Measurements from ENCODE around the gene KANSL3.

Gene KANSL3

DNA sequence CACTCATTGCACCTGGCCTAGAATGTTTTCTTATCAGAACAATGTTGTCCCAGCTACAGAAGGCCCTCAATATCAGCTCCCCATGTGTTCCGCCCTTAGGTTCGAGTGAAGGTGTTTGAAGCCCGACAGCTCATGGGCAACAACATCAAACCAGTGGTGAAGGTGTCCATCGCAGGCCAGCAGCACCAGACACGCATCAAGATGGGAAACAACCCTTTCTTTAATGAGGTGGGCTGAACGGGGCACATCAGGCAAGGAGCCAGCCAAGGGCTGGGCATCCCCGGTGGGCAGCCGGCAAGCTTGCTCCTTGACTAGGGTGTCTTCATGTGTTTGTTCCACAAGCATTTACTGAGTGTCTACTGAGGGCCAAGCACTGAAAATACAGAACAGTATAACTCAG lies 13.7 kb upstream of the KANSL3 start:
- DNase-seq: no peak

DNA sequence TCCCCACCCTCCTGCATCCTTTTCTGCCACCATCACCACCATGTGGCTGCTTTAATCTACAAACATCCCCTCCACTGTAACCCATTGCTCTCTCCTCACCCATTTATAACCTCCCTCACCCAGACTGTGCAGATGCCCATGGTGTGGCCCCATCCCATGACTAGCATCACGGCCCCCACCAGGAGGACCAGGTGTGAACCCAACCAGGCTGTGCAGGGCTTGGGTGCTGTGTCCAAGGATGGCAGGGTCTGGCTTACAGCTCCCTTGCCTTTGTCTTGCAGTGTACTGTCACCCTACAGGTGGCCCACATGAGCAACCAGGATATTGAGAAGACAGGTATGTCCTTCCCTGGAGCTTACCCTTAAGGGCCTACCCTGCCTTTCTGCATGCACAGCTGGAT lies 11.2 kb upstream of the KANSL3 start:
- no peak for DNase-seq

DNA sequence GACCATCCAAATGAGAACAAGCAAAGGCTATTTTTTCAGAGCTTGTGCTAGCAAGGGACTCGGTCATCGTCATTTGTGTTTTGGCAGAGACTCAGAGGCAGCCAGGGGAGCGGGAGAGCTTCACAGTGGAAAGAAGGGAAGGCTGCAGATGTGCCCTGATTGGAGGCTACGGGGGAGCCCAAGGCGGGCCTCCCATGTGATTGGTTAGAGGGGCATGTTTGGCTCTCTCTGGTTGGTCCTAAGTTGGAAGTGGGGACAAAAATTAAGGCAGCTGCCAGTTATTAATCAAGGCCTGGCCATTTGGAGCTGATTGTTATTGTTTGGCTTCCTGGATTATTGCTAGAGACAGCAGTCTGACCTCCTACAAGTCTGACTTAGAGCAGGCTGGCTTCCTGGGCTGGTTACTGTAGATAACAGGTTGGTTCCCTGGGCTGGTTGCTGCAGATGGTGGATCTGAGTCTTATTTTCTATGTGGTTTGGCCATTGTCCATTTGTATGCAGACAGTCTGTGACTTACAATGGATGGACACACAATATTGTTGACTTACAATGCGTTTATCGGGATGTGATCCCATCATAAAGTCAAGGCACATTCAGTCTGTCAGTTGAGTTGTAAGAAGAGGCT lies 10.3 kb upstream of the KANSL3 start:
- DNase-seq: no peak

DNA sequence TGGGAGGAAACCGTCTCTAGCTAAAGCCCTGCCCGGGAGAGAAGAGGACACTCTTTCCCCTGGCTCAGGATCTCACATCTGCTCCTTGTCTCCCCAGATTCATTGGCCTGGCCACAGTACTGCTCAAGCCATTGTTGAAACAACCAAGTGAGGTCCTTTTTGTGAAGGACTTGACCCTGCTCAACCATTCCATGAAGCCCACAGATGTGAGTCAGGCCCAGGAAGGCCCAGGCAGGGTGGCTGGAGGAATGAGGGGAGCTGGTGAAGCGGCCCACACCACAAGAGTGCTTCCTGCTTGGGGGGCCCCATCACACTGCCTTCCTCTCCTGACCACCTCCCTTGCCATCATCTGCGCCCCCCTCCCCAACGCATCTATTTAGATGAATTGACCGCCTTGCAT lies 9.6 kb upstream of the KANSL3 start:
- no peak for DNase-seq

DNA sequence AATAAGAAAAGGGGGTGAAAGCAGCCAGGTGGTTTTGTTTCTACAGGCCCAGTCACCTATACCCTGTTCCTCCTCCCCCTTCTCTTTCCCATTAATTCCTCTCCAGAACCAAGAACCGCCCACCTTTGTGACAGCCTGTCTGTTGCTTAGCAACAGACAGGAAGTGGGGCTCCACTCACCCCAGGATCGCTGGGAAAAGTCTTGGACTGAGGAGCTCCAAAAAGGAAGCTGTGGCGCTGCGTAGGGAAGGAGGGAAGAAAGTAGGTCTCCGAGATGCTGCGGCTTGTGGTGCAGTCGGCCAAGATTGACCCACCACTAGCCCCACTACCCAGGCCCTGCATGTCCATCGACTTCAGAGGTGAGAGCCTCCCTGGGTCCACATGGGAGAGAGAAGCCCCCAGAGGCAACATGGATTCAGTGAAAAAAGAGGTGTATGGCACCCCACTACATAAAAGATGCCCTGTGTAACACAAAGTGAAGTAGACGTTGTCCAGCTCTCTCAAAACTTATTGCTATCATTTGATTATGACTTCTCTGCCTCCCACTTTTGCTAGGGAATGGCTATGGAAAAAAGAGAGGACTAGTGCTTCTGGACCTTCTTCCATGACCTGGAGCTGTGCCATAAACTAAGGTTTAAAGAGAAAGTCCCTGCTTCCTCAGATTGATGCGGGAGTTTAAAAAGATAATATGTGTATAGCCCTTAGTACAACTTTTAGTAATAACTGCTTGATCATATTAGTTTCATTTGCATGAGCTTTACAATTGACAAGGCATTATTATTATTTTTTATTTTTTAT lies 4.7 kb upstream of the KANSL3 start, which contains the start of gene FER1L5:
Gene FER1L5, plus strand, starts transcription at position 201 of the 797 bp plus-strand sequence. Its CDS starts 73 bp downstream, at position 274.
- DNase-seq: no peak

- peak; percentile 57 for DNase-seq
Measured at GRCh38 chr2:96637385-96638143, 548 bp downstream of the KANSL3 start.

- no peak for DNase-seq
Measured at GRCh38 chr2:96636551-96637171, 1.5 kb downstream of the KANSL3 start.

- no peak for DNase-seq
Measured at GRCh38 chr2:96633641-96634040, 4.5 kb downstream of the KANSL3 start.

GRCh38 chr2:96631804-96632435 lies 6.2 kb downstream of the KANSL3 start:
- no peak for DNase-seq

DNA sequence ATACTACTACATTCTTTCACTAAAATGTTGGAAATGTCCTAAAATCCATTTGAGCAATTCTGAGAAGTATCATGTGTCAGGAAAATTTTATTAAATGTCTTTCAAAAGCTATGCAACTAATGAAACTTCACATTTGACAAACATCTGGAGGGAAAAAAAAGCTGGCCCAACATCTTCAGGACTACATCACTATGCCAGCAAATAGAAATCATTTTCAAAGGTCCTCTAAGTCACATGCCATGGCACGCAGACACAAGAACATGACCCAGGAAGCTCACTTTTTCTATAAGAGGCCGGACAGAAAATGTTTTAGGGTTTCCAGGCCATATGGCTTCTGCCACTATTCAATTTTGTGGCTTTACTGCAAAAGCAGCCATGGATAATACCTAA lies 11.6 kb downstream of the KANSL3 start:
- no peak for DNase-seq

GRCh38 chr2:96625571-96626552 lies 12.2 kb downstream of the KANSL3 start:
- no peak for DNase-seq

DNA sequence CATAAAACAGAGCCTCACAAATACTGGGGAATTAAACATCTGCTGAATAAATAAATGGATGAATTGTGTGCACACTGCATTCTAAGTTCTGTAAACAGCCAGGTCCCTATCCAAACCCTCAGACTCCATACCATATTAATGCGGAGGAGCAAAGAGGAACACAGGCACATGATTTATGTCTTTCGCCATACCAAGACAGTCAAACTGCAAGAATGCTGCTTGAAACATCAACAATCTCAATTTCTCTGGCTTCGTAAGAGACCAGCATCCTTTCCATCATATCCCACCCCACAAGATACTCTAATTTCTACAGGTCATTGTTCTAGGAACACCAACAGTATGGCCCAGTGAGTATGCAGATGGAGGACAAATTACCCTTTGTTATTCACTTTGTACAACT lies 15.0 kb downstream of the KANSL3 start:
- no peak for DNase-seq

DNA sequence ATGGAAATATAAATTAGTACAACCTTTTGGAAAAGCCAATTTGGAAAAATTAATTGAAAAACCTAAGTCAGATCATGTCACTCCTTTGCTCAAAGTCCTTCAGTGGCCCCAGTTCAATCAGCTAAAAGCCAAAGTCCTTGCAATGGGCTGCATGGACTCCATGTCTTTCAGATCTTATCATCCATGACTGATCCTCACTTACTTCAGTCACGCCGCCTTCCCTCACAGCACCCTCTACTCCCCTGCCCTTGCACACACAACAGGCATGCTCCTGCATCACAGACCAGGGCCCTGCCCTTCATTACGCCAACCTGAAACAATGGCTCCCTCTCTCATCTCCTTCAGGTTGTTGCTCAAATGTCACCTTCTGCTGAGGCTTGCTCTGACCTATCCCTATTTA lies 15.6 kb downstream of the KANSL3 start:
- no peak for DNase-seq

DNA sequence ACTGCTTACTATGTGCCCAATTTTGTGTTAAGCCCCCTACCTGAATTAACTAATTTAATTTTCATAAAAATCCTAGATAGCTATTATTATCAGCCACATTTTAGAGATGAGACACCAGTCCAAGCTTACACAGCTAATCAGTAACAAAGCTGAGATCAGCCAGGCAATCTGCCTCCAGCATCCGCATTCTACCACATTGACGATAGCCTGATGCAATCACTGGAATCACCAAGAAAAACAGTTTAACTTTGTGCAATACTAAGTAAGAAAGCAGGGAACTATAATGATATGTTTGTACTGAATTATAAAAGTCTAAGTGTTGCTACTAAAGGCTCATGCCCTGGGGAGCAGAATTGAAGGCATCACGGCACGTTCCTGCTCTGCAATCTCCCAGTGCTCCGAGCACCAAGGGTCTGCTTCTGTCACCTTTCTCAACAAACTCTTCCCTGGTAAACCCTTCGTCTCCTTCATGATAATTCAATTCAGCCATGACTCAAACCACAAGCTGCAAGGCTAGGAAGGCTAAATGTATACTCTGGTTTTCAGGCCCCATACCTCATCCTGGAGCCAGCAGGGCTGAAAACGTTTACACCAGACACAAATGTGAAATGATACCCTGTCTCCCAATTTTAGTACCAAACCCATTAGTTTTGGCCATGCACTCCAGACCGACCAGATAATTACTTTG lies 19.4 kb downstream of the KANSL3 start:
- no peak for DNase-seq

DNA sequence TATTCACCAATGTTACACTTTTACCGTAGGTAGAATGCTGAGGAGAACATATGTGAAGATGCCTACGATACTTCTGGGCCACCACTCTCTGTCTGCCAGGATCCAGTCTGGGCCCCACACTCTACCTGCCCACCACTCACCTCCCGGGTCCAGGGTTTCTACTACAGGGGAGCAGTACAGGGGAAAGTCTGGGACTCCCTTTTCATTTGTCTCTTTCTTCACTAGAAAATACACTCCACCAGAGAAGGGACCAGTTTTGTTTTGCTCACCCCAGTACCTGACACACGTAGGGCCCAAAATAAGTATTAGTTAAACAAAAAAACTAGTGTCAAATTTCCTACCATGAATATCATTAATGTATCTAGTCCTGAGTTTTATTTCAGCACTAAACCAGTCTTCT lies 21.1 kb downstream of the KANSL3 start:
- no peak for DNase-seq

DNA sequence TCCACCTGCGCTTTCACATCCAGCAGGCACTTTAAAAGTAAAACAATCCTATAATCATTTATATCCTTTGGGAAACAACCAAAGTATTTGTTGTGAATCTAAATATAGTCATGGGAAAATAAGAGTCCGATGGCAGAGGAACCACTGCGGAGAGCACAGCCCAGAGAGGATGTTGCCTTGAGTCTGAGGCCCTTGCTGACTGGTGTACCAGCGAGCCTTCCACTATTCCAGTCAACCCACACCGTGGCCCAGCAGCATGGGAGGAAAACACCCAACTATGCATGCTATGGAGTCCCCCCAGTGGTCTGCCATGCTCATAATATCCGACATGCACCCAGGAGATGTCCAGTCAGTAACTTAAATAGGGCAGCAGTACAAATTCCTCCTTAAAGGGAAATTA lies 21.6 kb downstream of the KANSL3 start:
- DNase-seq: no peak

DNA sequence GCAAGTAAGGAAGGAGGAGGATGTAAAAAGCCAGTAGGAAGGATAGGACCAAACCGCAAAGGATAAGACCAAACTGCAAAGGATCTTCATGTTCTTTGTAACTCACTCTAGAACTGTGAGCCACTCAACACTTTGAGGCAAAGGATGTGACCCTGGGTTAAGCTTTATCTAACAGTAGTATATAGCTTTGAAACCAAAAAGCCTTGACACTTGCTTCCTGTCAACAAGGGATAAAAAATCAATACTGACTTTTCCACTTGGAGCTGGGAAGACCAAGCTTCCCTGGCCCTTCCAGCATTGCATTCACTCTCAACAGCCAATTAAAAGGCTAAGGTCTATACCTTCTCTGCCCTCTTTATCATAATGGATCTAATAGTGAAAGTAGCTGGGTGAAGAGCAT lies 22.0 kb downstream of the KANSL3 start:
- DNase-seq: no peak

DNA sequence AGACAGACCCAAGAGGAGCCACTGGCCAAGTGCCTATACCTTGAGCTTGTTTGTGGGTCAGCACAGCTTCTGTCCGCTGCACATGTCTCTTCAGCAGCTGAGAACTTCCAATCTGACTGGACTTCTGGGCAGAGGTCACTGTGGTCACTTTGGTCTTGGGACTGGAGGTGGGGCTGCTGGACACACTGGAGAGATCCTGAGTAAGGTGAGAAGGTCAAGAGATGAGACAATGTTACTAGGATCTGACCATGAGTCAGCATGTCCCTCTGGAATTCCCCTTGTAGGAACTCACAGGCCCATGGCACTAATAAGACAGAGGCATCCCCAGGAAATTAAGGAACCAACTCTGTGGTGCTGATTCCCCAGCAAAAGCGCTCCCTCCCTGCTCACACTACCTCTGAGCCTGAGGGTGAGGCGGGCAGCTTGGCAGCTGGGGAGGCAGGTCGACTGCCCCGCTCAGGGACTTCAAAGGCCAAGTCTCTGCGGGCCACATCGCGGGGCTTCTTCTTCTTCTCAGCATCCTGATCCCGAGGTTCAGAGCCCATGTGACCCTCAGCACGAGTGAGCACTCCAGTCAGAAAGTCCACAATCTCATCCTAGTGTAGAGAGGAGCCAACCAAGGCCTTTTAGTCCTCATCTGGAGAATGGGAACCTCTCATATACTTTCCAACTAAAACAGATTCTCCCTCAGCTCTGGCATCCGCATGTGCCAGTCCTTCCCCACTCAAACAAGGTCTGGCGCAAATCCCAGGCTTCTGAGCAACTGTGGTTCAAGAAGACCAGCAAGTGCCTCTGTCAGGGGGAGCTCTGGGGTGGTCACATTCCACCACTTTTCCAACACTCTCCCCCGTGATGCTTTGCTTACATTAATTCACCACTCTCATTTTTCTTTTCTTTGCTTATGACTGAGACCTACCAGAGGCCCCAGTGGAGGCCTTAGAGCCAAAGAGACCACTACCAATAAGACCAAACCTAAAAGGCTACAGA lies 29.4 kb downstream of the KANSL3 start:
- DNase-seq: no peak

DNA sequence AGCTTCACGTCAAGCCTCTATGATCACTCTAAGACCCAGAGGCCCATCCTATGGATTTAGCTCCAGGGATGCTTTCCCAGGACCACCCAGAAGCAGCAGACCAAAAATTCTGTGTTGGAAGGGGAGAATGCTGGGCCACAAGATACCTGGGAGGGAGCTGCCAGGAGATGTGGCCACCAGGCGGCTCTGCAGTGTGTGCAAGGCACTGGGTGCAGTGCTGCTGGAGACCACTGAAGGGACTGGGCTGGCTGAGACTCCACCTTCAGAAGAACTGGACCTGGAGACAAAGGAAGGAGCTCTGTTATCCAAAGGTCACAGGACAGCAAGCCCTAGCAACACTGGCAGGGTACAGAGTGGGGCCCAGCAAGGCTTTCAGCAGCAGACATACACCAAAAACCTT lies 34.0 kb downstream of the KANSL3 start:
- DNase-seq: no peak

DNA sequence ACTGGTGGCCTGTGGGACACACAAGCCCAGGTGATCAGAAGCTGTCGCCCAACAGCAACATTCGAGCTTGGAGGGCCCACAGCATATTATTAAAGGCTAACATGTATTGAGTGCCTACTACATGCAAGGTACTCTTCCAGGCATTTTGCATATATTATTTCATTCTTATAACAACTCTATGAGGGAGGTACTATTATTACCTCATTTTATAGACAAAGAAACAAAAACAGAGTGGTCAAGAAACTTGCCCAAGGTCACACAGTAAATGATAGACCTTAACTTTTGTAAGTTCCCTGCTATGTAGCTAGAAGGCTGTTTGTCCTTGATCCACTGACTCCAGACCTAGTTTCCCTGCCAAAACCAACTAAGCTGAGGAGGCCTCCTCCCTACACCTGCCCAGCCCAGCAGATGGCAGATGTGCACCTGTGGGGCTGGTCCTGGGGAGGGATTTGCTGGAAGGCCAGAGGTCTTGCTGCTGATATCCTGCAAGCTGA lies 35.7 kb downstream of the KANSL3 start:
- no peak for DNase-seq
